ENCODE results near the gene RESF1. TPM values are rescaled to one million over a fixed set of nuclear protein-coding genes. Genes with fewer than 3 reads are reported as not detected.

The RESF1 gene
- total and polyA plus RNA-seq, 2 experiments from 2014 or later: 134 to 313 TPM

- no peak overlapping the region for H3K27ac Mint-ChIP-seq
Observed at GRCh38 chr12:32002848-32003493, 43.8 kb downstream of the RESF1 start.

GRCh38 chr12:32003654-32004053 lies 44.4 kb downstream of the RESF1 start:
- DNase-seq (ENCODE audit: low spot score) (no peak), ATAC-seq (no peak)
- H3K9me2 ChIP-seq (ENCODE audit: insufficient read depth): no peaks in the 10 kb centered on the region
- H3K36me3 ChIP-seq (ENCODE audit: insufficient read depth): peaks cover 17% of the 10 kb centered on the region; the same call in 1 of the 2 replicates
- Mint-ChIP-seq H3K4me3 (no peak overlapping the region), H3K27me3 (ENCODE audit: insufficient read depth, low read depth, poor library complexity) (no peaks in the 10 kb centered on the region), H3K36me3 (ENCODE audit: low read depth) (peaks cover 35% of the 10 kb centered on the region), H3K4me1 (no peaks in the 10 kb centered on the region), H3K27ac (no peak overlapping the region), H3K9me3 (peaks cover 3% of the 10 kb centered on the region; the same call in 1 of the 3 replicates)
- H3K27me3 ChIP-seq (ENCODE audit: insufficient read depth): no peaks in the 10 kb centered on the region
- no peak for TF ChIP-seq ZNF331 (CRISPR knock-in tag; IDR thresholded peaks at IDR 0.05; ENCODE audit: low read depth)
- no peak overlapping the region for H3K4me3 ChIP-seq
- no peak overlapping the region for H3K4me2 ChIP-seq
- no peak overlapping the region for H3K27ac ChIP-seq (ENCODE audit: low read depth)
- H4K20me1 ChIP-seq (replicated peaks; ENCODE audit: insufficient read depth): no peaks in the 10 kb centered on the region
- H3K4me1 ChIP-seq (ENCODE audit: insufficient read depth): no peaks in the 10 kb centered on the region; the same call in 1 of the 2 replicates
- H3K79me2 ChIP-seq (replicated peaks; ENCODE audit: insufficient read depth): no peaks in the 10 kb centered on the region; the same call in 1 of the 2 replicates
- H3F3A ChIP-seq (replicated peaks; ENCODE audit: low read depth): peaks cover 13% of the 10 kb centered on the region
- no peak overlapping the region for H2AFZ ChIP-seq

More at GRCh38 chr12:32002848-32003493, 43.8 kb downstream of the RESF1 start:
- H3K4me1 Mint-ChIP-seq: no peaks in the 10 kb centered on the region
- Histone ChIP-seq H2AFZ (no peak overlapping the region), H3K4me3 (no peak overlapping the region), H3F3A (replicated peaks; ENCODE audit: low read depth) (peaks cover 13% of the 10 kb centered on the region), H3K27me3 (ENCODE audit: insufficient read depth) (no peaks in the 10 kb centered on the region), H4K20me1 (replicated peaks; ENCODE audit: insufficient read depth) (no peaks in the 10 kb centered on the region), H3K9me2 (ENCODE audit: insufficient read depth) (no peaks in the 10 kb centered on the region), H3K4me1 (ENCODE audit: insufficient read depth) (no peaks in the 10 kb centered on the region; the same call in 1 of the 2 replicates), H3K79me2 (replicated peaks; ENCODE audit: insufficient read depth) (no peaks in the 10 kb centered on the region; the same call in 1 of the 2 replicates), H3K36me3 (ENCODE audit: insufficient read depth) (peaks cover 24% of the 10 kb centered on the region), H3K27ac (ENCODE audit: low read depth) (peak overlapping the region; percentile 47; the same call in 1 of the 2 replicates), H3K4me2 (no peak overlapping the region)
- TF ChIP-seq EZH2phosphoT487 (IDR thresholded peaks at IDR 0.05; ENCODE audit: unreplicated experiment) (no peak), POLR2AphosphoS5 (IDR thresholded peaks at IDR 0.05; ENCODE audit: low read depth) (peak; percentile 2; the same call in 1 of the 2 replicates), ZNF114 (CRISPR knock-in tag; IDR thresholded peaks at IDR 0.05) (no peak)
- TF ChIP-seq, protein P1, sequence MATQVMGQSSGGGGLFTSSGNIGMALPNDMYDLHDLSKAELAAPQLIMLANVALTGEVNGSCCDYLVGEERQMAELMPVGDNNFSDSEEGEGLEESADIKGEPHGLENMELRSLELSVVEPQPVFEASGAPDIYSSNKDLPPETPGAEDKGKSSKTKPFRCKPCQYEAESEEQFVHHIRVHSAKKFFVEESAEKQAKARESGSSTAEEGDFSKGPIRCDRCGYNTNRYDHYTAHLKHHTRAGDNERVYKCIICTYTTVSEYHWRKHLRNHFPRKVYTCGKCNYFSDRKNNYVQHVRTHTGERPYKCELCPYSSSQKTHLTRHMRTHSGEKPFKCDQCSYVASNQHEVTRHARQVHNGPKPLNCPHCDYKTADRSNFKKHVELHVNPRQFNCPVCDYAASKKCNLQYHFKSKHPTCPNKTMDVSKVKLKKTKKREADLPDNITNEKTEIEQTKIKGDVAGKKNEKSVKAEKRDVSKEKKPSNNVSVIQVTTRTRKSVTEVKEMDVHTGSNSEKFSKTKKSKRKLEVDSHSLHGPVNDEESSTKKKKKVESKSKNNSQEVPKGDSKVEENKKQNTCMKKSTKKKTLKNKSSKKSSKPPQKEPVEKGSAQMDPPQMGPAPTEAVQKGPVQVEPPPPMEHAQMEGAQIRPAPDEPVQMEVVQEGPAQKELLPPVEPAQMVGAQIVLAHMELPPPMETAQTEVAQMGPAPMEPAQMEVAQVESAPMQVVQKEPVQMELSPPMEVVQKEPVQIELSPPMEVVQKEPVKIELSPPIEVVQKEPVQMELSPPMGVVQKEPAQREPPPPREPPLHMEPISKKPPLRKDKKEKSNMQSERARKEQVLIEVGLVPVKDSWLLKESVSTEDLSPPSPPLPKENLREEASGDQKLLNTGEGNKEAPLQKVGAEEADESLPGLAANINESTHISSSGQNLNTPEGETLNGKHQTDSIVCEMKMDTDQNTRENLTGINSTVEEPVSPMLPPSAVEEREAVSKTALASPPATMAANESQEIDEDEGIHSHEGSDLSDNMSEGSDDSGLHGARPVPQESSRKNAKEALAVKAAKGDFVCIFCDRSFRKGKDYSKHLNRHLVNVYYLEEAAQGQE (IDR thresholded peaks at IDR 0.05; ENCODE audit: unreplicated experiment): no peak
- H3K36me3 Mint-ChIP-seq (ENCODE audit: low read depth): peaks cover 41% of the 10 kb centered on the region
- no peaks in the 10 kb centered on the region for H3K27me3 Mint-ChIP-seq (ENCODE audit: insufficient read depth, low read depth, poor library complexity)
- peaks cover 3% of the 10 kb centered on the region; the same call in 1 of the 3 replicates for H3K9me3 Mint-ChIP-seq
- ATAC-seq (peak; percentile 14; the same call in 1 of the 3 replicates), DNase-seq (ENCODE audit: low spot score) (no peak)
- H3K4me3 Mint-ChIP-seq: no peak overlapping the region

Measured in GM23338 (cell line).